ENCODE data around the gene IQSEC1.

Gene IQSEC1

GRCh38 chr3:13016721-13017255, 56.4 kb downstream of the IQSEC1 start:
- Histone ChIP-seq H3K27ac (no peak overlapping the region), H2AFZ (no peak overlapping the region), H3K4me3 (ENCODE audit: low read depth, low read length) (no peak overlapping the region), H3K9ac (no peak overlapping the region), H3K36me3 (ENCODE audit: control insufficient read depth, insufficient read depth, low read length) (no peaks in the 10 kb centered on the region), H3K4me1 (peaks cover 18% of the 10 kb centered on the region), H3K27me3 (ENCODE audit: control insufficient read depth, insufficient read depth, low read length) (no peaks in the 10 kb centered on the region), H3K79me2 (no peaks in the 10 kb centered on the region), H3K9me3 (ENCODE audit: control insufficient read depth, low read length) (no peaks in the 10 kb centered on the region), H3K4me2 (ENCODE audit: low read length) (no peak overlapping the region)
- no peak for TF ChIP-seq CTCF (IDR thresholded peaks at IDR 0.05)

- Histone ChIP-seq H2AFZ (no peak overlapping the region), H3K4me2 (ENCODE audit: low read length) (peak overlapping the region; percentile 17), H3K9ac (no peak overlapping the region), H3K36me3 (ENCODE audit: control insufficient read depth, insufficient read depth, low read length) (no peaks in the 10 kb centered on the region), H3K4me1 (peaks cover 19% of the 10 kb centered on the region), H3K4me3 (ENCODE audit: low read depth, low read length) (no peak overlapping the region), H3K27ac (peak overlapping the region; percentile 52), H3K79me2 (no peaks in the 10 kb centered on the region), H3K9me3 (ENCODE audit: control insufficient read depth, low read length) (no peaks in the 10 kb centered on the region), H3K27me3 (ENCODE audit: control insufficient read depth, insufficient read depth, low read length) (no peaks in the 10 kb centered on the region)
- no peak for TF ChIP-seq CTCF (IDR thresholded peaks at IDR 0.05)
Observed at GRCh38 chr3:13016083-13016720, 57.0 kb downstream of the IQSEC1 start.

- Histone ChIP-seq H3K27ac (peak overlapping the region; percentile 52), H3K79me2 (no peaks in the 10 kb centered on the region), H2AFZ (no peak overlapping the region), H3K4me1 (peaks cover 19% of the 10 kb centered on the region), H3K9ac (no peak overlapping the region), H3K9me3 (ENCODE audit: control insufficient read depth, low read length) (no peaks in the 10 kb centered on the region), H3K36me3 (ENCODE audit: control insufficient read depth, insufficient read depth, low read length) (no peaks in the 10 kb centered on the region), H3K4me2 (ENCODE audit: low read length) (no peak overlapping the region), H3K4me3 (ENCODE audit: low read depth, low read length) (no peak overlapping the region), H3K27me3 (ENCODE audit: control insufficient read depth, insufficient read depth, low read length) (no peaks in the 10 kb centered on the region)
- no peak for TF ChIP-seq CTCF (IDR thresholded peaks at IDR 0.05)
Observed at GRCh38 chr3:13015286-13016082, 57.7 kb downstream of the IQSEC1 start.

- no peak for TF ChIP-seq CTCF (IDR thresholded peaks at IDR 0.05)
- H3K27ac ChIP-seq: no peak overlapping the region
Observed at GRCh38 chr3:13014755-13015285, 58.4 kb downstream of the IQSEC1 start.

More at GRCh38 chr3:13014755-13015285, 58.4 kb downstream of the IQSEC1 start:
- Histone ChIP-seq H3K4me3 (ENCODE audit: low read depth, low read length) (no peak overlapping the region), H3K27me3 (ENCODE audit: control insufficient read depth, insufficient read depth, low read length) (no peaks in the 10 kb centered on the region), H2AFZ (no peak overlapping the region), H3K9ac (no peak overlapping the region), H3K4me2 (ENCODE audit: low read length) (no peak overlapping the region), H3K79me2 (no peaks in the 10 kb centered on the region), H3K36me3 (ENCODE audit: control insufficient read depth, insufficient read depth, low read length) (no peaks in the 10 kb centered on the region), H3K9me3 (ENCODE audit: control insufficient read depth, low read length) (no peaks in the 10 kb centered on the region), H3K4me1 (peaks cover 18% of the 10 kb centered on the region)

All from parathyroid adenoma (tissue), 2 donors.